ENCODE data around the gene ABLIM1. TPM values are rescaled to one million over a fixed set of nuclear protein-coding genes. Genes with fewer than 3 reads are reported as not detected.

ABLIM1 gene
- total and polyA plus RNA-seq, 3 donors from 2014 or later, result 90.0 to 137 (median 128) TPM

GRCh38 chr10:114477285-114477684, 180.8 kb downstream of the ABLIM1 start:
- peaks cover 14% of the 10 kb centered on the region for H3K4me1 ChIP-seq
- H3K27ac ChIP-seq, result peak overlapping the region; percentile 59 to 83
- intact Hi-C loops (cut with DNase I; ENCODE audit: low total_unique reads), result no loop called here
- no peak overlapping the region for H3K4me3 ChIP-seq
- no peaks in the 10 kb centered on the region for H3K36me3 ChIP-seq (ENCODE audit: low read depth, missing control alignments)
- no peaks in the 10 kb centered on the region for H3K9me3 ChIP-seq
- no peaks in the 10 kb centered on the region for H3K27me3 ChIP-seq
- 56 to 57% methylated on average over 7 of the region's 7 CpGs for WGBS, 2 donors
- DNase-seq, result peak; percentile 72
- no peak for TF ChIP-seq CTCF (IDR thresholded peaks at IDR 0.05)
- no peak for TF ChIP-seq POLR2A (IDR thresholded peaks at IDR 0.05)

GRCh38 chr10:114474989-114475388, 183.1 kb downstream of the ABLIM1 start:
- DNase-seq, result no peak
- Histone ChIP-seq H3K4me3 (no peak overlapping the region), H3K4me1 (peaks cover 12% of the 10 kb centered on the region), H3K36me3 (ENCODE audit: low read depth, missing control alignments) (no peaks in the 10 kb centered on the region), H3K27ac (peak overlapping the region in 1 of 2 donors; percentile 39), H3K27me3 (no peaks in the 10 kb centered on the region), H3K9me3 (no peaks in the 10 kb centered on the region)
- whole genome bisulfite sequencing, 2 donors, result 94 to 95% methylated on average over 5 of the region's 5 CpGs
- intact Hi-C loops (cut with DNase I; ENCODE audit: low total_unique reads), result no loop called here
- TF ChIP-seq CTCF (IDR thresholded peaks at IDR 0.05) (no peak), POLR2A (IDR thresholded peaks at IDR 0.05) (no peak)

- Histone ChIP-seq H3K27me3 (no peaks in the 10 kb centered on the region), H3K36me3 (ENCODE audit: low read depth, missing control alignments) (no peaks in the 10 kb centered on the region), H3K4me3 (no peak overlapping the region), H3K4me1 (peaks cover under 1% of the 10 kb centered on the region), H3K9me3 (no peaks in the 10 kb centered on the region), H3K27ac (no peak overlapping the region)
- TF ChIP-seq POLR2A (IDR thresholded peaks at IDR 0.05), result no peak
- TF ChIP-seq CTCF (IDR thresholded peaks at IDR 0.05), result no peak
- WGBS, 2 donors, result 76 to 84% methylated on average over 3 of the region's 3 CpGs
- intact Hi-C loops (cut with DNase I; ENCODE audit: low total_unique reads), result no loop called here
- no peak for DNase-seq
These were observed 184.3 kb downstream of the ABLIM1 start for GRCh38 chr10:114473776-114474175.

- intact Hi-C loops (cut with DNase I; ENCODE audit: low total_unique reads), result no loop called here
- no peak for DNase-seq
- no peaks in the 10 kb centered on the region for H3K36me3 ChIP-seq (ENCODE audit: low read depth, missing control alignments)
- no peaks in the 10 kb centered on the region for H3K27me3 ChIP-seq
- whole genome bisulfite sequencing, 2 donors, result 64 to 80% methylated on average over 4 of the region's 4 CpGs
- peak overlapping the region; percentile 48 to 55 for H3K27ac ChIP-seq
- no peaks in the 10 kb centered on the region for H3K4me1 ChIP-seq
- TF ChIP-seq CTCF (IDR thresholded peaks at IDR 0.05) (no peak), POLR2A (IDR thresholded peaks at IDR 0.05) (no peak)
- H3K9me3 ChIP-seq, result no peaks in the 10 kb centered on the region
- H3K4me3 ChIP-seq, result no peak overlapping the region
These were observed 185.2 kb downstream of the ABLIM1 start for GRCh38 chr10:114472877-114473253.

All from testis (tissue), 3 donors.